Smooth muscle cell (in vitro differentiated cells): ENCODE data around the gene HYAL1. TPM values are rescaled to one million over a fixed set of nuclear protein-coding genes. Genes with fewer than 3 reads are reported as not detected.

Source experiments
- DNase-seq: peaks from one replicate; lab custom pipeline; 2025; ENCODE audit not compliant: unreplicated experiment; lab: John Stamatoyannopoulos, UW
- H2AFZ ChIP-seq: fragments of 200-600 bp; sonication (generic); 2 replicates; pipeline ENCODE4 v1.6.0; 2016; ENCODE audit warnings: antibody characterized with exemption, low read depth, mild to moderate bottlenecking
- H3F3A ChIP-seq: fragments of 200-600 bp; sonication (generic); 2 replicates; pipeline ENCODE4 v1.6.0; 2017; ENCODE audit warnings: antibody characterized with exemption, low read depth
- H3K27ac ChIP-seq: fragments of 200-600 bp; sonication (generic); 2 replicates; pipeline ENCODE4 v1.5.1; 2016; ENCODE audit warnings: low read depth, mild to moderate bottlenecking
- H3K27me3 ChIP-seq: fragments of 200-600 bp; sonication (generic); 2 replicates; pipeline ENCODE4 v1.6.1; 2016; ENCODE audit warnings: low read depth, mild to moderate bottlenecking
- H3K36me3 ChIP-seq: fragments of 200-600 bp; sonication (generic); 2 replicates; pipeline ENCODE4 v1.5.1; 2016; ENCODE audit warnings: low read depth
- H3K4me1 ChIP-seq: fragments of 200-600 bp; sonication (generic); 2 replicates; pipeline ENCODE4 v1.5.1; 2016; ENCODE audit warnings: low read depth
- H3K4me2 ChIP-seq: fragments of 200-600 bp; sonication (generic); 2 replicates; pipeline ENCODE4 v1.6.0; 2016; ENCODE audit warnings: mild to moderate bottlenecking
- H3K4me3 ChIP-seq: fragments of 200-600 bp; sonication (generic); 2 replicates; pipeline ENCODE4 v1.5.1; 2016; ENCODE audit warnings: mild to moderate bottlenecking
- H3K79me2 ChIP-seq: fragments of 200-600 bp; sonication (generic); 2 replicates; pipeline ENCODE4 v1.6.0; 2016; ENCODE audit warnings: low read depth, mild to moderate bottlenecking
- H3K9ac ChIP-seq: fragments of 200-600 bp; sonication (generic); 2 replicates; pipeline ENCODE4 v1.6.0; 2016; ENCODE audit warnings: low read depth
- H3K9me3 ChIP-seq: fragments of 200-600 bp; sonication (generic); replicated peaks from 2 replicates; pipeline ENCODE4 v1.5.1; 2016; ENCODE audit warnings: low read depth
- H4K20me1 ChIP-seq: fragments of 200-600 bp; sonication (generic); 2 replicates; pipeline ENCODE4 v1.6.0; 2016; ENCODE audit warnings: low read depth
- CTCF ChIP-seq: fragments of 200-600 bp; sonication (generic); IDR thresholded peaks from 2 replicates; pipeline ENCODE4 v1.5.1; 2017; ENCODE audit warnings: borderline replicate concordance, mild to moderate bottlenecking, antibody characterized with exemption; ENCODE audit not compliant: insufficient read depth, poor library complexity, severe bottlenecking
- WGBS: methylation state at CpG from one replicate; pipeline ENCODE4 v1.1.7; 2016; ENCODE audit warnings: low lambda C conversion rate; 5-methylcytosine and 5-hydroxymethylcytosine counted together
- polyA plus RNA-seq: library from polyadenylated mRNA; unstranded; fragments of >200 nt; fragmentation: Nextera tagmentation; extraction: Ambion mirVana; gene quantifications from 2 replicates; pipeline ENCODE4 v1.2.1, GENCODE V29; 2016
- total RNA-seq: library from RNA; depleted of rRNA; stranded (reverse); fragments of >200 nt; gene quantifications from 2 replicates; pipeline ENCODE4 v1.2.3, GENCODE V29; 2014

Gene HYAL1
- total and polyA plus RNA-seq, 2 experiments from 2014 or later: 1.0 TPM; not detected in 1

GRCh38 chr3:50275141-50275995 lies 28.0 kb downstream of the HYAL1 start:
- peaks cover 4% of the 10 kb centered on the region for H3K4me1 ChIP-seq
- no peak overlapping the region for H3K27ac ChIP-seq
- H3K4me2 ChIP-seq: no peak overlapping the region
- H3K9ac ChIP-seq: no peak overlapping the region
- peaks cover 8% of the 10 kb centered on the region for H4K20me1 ChIP-seq
- H3K9me3 ChIP-seq: no peaks in the 10 kb centered on the region
- no peaks in the 10 kb centered on the region for H3F3A ChIP-seq
- no peak for TF ChIP-seq CTCF
- no peaks in the 10 kb centered on the region for H3K36me3 ChIP-seq
- H2AFZ ChIP-seq: no peak overlapping the region
- peaks cover 42% of the 10 kb centered on the region for H3K27me3 ChIP-seq
- no peaks in the 10 kb centered on the region for H3K79me2 ChIP-seq
- no peak for DNase-seq
- H3K4me3 ChIP-seq: no peak overlapping the region
- WGBS: 32% methylated on average over 48 of the region's 65 CpGs

- H3K36me3 ChIP-seq: no peaks in the 10 kb centered on the region
- TF ChIP-seq CTCF: peak; percentile 78
- H3K4me1 ChIP-seq: peaks cover 6% of the 10 kb centered on the region
- no peak overlapping the region for H3K9ac ChIP-seq
- H3K27ac ChIP-seq: no peak overlapping the region
- H3K4me2 ChIP-seq: no peak overlapping the region
- H3K27me3 ChIP-seq: peaks cover 42% of the 10 kb centered on the region
- H3K9me3 ChIP-seq: no peaks in the 10 kb centered on the region
- peaks cover 8% of the 10 kb centered on the region for H4K20me1 ChIP-seq
- H2AFZ ChIP-seq: no peak overlapping the region
- no peak for DNase-seq
- no peak overlapping the region for H3K4me3 ChIP-seq
- H3F3A ChIP-seq: no peaks in the 10 kb centered on the region
- 28% methylated on average over 23 of the region's 26 CpGs for WGBS
- H3K79me2 ChIP-seq: no peaks in the 10 kb centered on the region
Measured at GRCh38 chr3:50274371-50275104, 28.8 kb downstream of the HYAL1 start.

- H3K4me1 ChIP-seq: peaks cover 13% of the 10 kb centered on the region
- no peak for TF ChIP-seq CTCF
- H3K4me3 ChIP-seq: no peak overlapping the region
- no peak overlapping the region for H3K27ac ChIP-seq
- no peak overlapping the region for H3K9ac ChIP-seq
- peaks cover 42% of the 10 kb centered on the region for H3K27me3 ChIP-seq
- no peaks in the 10 kb centered on the region for H3K36me3 ChIP-seq
- no peaks in the 10 kb centered on the region for H3K79me2 ChIP-seq
- no peak overlapping the region for H3K4me2 ChIP-seq
- H2AFZ ChIP-seq: no peak overlapping the region
- H4K20me1 ChIP-seq: peaks cover 8% of the 10 kb centered on the region
- WGBS: 79% methylated on average over 25 of the region's 31 CpGs
- no peaks in the 10 kb centered on the region for H3K9me3 ChIP-seq
- peaks cover under 1% of the 10 kb centered on the region for H3F3A ChIP-seq
- no peak for DNase-seq
Measured at GRCh38 chr3:50273689-50274065, 29.7 kb downstream of the HYAL1 start.
